Ovary (tissue), 9 donors: ENCODE measurements around the gene SLC9A3. TPM values are rescaled to one million over a fixed set of nuclear protein-coding genes. Genes with fewer than 3 reads are reported as not detected.

Experiments
- DNase-seq, 5 donors: peaks; one replicate each; pipeline ENCODE4 v3.0.0-alpha.2; 2019 to 2020
- H3K27ac ChIP-seq, 2 donors: fragments of 200-600 bp; one replicate each; pipeline versions ENCODE4 v1.5.1 to v1.8.0; 2019 to 2022
- H3K27me3 ChIP-seq: fragments of 200-600 bp; one replicate; pipeline ENCODE4 v1.8.0; 2022
- H3K36me3 ChIP-seq: fragments of 200-600 bp; sonication (generic); one replicate; pipeline ENCODE4 v1.5.1; 2019
- H3K4me1 ChIP-seq: one replicate; pipeline ENCODE4 v1.8.1; 2013; ENCODE audit warnings: mild to moderate bottlenecking, moderate library complexity; ENCODE audit not compliant: insufficient read depth
- H3K4me3 ChIP-seq: fragments of 200-600 bp; sonication (generic); one replicate; pipeline ENCODE4 v1.5.1; 2017
- H3K9me3 ChIP-seq, 2 donors: fragments of 200-600 bp in 1 of 2; sonication (generic) in 1 of 2; one replicate each; pipeline versions ENCODE4 v1.5.1 to v1.8.1; 2013 to 2019; ENCODE audit warnings: mild to moderate bottlenecking in 1 of 2, moderate library complexity in 1 of 2
- CTCF ChIP-seq, 3 donors: fragments of 450-650 bp in 2 of 3; fragments of 200-600 bp in 1 of 3; IDR thresholded peaks; one replicate each; pipeline versions ENCODE4 v1.5.1 to v1.8.0; 2016 to 2022; ENCODE audit warnings: antibody characterized with exemption in 3 of 3, mild to moderate bottlenecking in 1 of 3
- EP300 ChIP-seq: sonication (generic); formaldehyde crosslinking; IDR thresholded peaks from one replicate; pipeline ENCODE4 v1.6.1; 2017; ENCODE audit warnings: antibody characterized with exemption
- POLR2A ChIP-seq: fragments of 450-650 bp; IDR thresholded peaks from one replicate; pipeline ENCODE4 v1.6.1; 2017; ENCODE audit warnings: antibody characterized with exemption, mild to moderate bottlenecking, moderate library complexity
- WGBS, 3 donors: extraction: QIAGEN DNeasy Blood & Tissue Kit in 1 of 3; methylation state at CpG; one replicate each; pipeline versions ENCODE4 v1.1.5 to v1.1.7; 2013 to 2017; 5-methylcytosine and 5-hydroxymethylcytosine counted together
- intact Hi-C, 4 donors: fragments of 100-400 bp; cut with DNase I; formaldehyde crosslinking; loops; one replicate each; pipeline versions ENCODE4 v1.11.0 to v1.15.1; 2022 to 2023
- polyA plus RNA-seq, 2 donors: library from polyadenylated mRNA; stranded (reverse); fragments of 200-250 nt in 1 of 2; fragments of 350-450 nt in 1 of 2; fragmentation: Illumina TruSeq in 1 of 2; extraction: RNeasy Lipid Tissue Mini Kit (QIAGEN cat#74804) in 1 of 2; gene quantifications; one replicate each; pipeline ENCODE4 v1.2.3, GENCODE V29; 2013 to 2014
- total RNA-seq, 7 donors: library from RNA; depleted of rRNA in 2 of 7; stranded (reverse); fragments of >200 nt in 2 of 7; fragmentation: NEBNext Ultra II Directional in 3 of 7; extraction: Animal tissue kit (Norgen Biotek cat#: 25700) in 3 of 7; gene quantifications; one replicate each; pipeline versions ENCODE4 v1.1.0 to v1.2.4, GENCODE V29; 2016 to 2023
- donor health status: DM: no; HTN: no; CAD: no; lungs with moderate emphysema.
- donor health status: DM: no; HTN: no; CAD: no.
- donor health status: Bipolar disorder and iron deficiency.
- donor health status: DM: yes; HTN: yes; CAD: no.
- donor health status: DM: no; HTN: no; CAD: no.
- donor health status: DM: yes; HTN: yes; CAD: no.

Gene SLC9A3
- total and polyA plus RNA-seq, 9 donors: 1.2 to 3.6 (median 1.9) TPM

GRCh38 chr5:449151-449550 is 75.1 kb downstream of the SLC9A3 start:
- H3K9me3 ChIP-seq: peaks cover 0 to 3% of the 10 kb centered on the region in 2 donors
- intact Hi-C loops: loop anchor here in 1 of 4 donors (10.0 kb wide), 1 partner anchor 134 kb away; no protein-coding TSS in a partner anchor
- H3K36me3 ChIP-seq: no peaks in the 10 kb centered on the region
- no peaks in the 10 kb centered on the region for H3K27me3 ChIP-seq
- no peak overlapping the region for H3K4me3 ChIP-seq
- H3K4me1 ChIP-seq: peaks cover 1% of the 10 kb centered on the region
- TF ChIP-seq POLR2A (no peak), CTCF (IDR thresholded peaks at IDR 0.05) (no peak), EP300 (no peak)
- DNase-seq: no peak
- H3K27ac ChIP-seq: no peak overlapping the region
- 93 to 96% (median 94%) methylated on average over 5 of the region's 5 CpGs for WGBS, 3 donors

DNA sequence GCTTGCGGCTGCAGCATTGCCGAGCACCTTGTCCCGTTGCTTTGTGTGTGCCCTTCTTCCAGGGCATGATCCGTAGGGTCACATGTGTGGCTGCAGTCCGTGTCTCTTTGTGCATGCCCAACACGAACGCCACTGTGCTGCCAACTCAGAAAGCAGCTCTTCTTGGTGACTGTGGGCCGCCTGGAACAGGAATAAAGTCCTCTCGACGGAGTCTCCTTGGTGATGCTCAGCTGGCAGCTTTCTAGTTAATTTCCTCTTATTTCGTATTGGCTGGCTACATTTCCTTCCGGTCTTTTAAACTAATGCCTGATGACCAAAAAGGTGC is 75.5 kb downstream of the SLC9A3 start:
- H3K27me3 ChIP-seq: no peaks in the 10 kb centered on the region
- H3K4me1 ChIP-seq: peaks cover 6% of the 10 kb centered on the region
- no peak overlapping the region for H3K27ac ChIP-seq
- DNase-seq: no peak
- 87 to 93% (median 90%) methylated on average over 12 of the region's 12 CpGs for WGBS, 3 donors
- intact Hi-C loops: loop anchor here in 1 of 4 donors (10.0 kb wide), 1 partner anchor 134 kb away; no protein-coding TSS in a partner anchor
- peaks cover 0 to 3% of the 10 kb centered on the region in 2 donors for H3K9me3 ChIP-seq
- no peak overlapping the region for H3K4me3 ChIP-seq
- TF ChIP-seq POLR2A: no peak
- no peak for TF ChIP-seq EP300
- no peak for TF ChIP-seq CTCF (IDR thresholded peaks at IDR 0.05)
- H3K36me3 ChIP-seq: no peaks in the 10 kb centered on the region

GRCh38 chr5:448061-448765 is 76.0 kb downstream of the SLC9A3 start:
- H3K27me3 ChIP-seq: no peaks in the 10 kb centered on the region
- H3K27ac ChIP-seq: no peak overlapping the region
- TF ChIP-seq POLR2A: no peak
- TF ChIP-seq EP300: no peak
- WGBS, 3 donors: 82 to 89% (median 86%) methylated on average over 21 of the region's 21 CpGs
- H3K36me3 ChIP-seq: no peaks in the 10 kb centered on the region
- intact Hi-C loops: loop anchor here in 1 of 4 donors (10.0 kb wide), 1 partner anchor 133 kb away; no protein-coding TSS in a partner anchor
- peaks cover 0 to 3% of the 10 kb centered on the region in 2 donors for H3K9me3 ChIP-seq
- H3K4me3 ChIP-seq: no peak overlapping the region
- peaks cover 8% of the 10 kb centered on the region for H3K4me1 ChIP-seq
- peak in 2 of 5 donors; percentile 16 to 18 for DNase-seq

- WGBS, 3 donors: 86 to 93% (median 93%) methylated on average over 21 of the region's 21 CpGs
- H3K4me3 ChIP-seq: no peak overlapping the region
- intact Hi-C loops: loop anchor here in 1 of 4 donors (10.0 kb wide), 1 partner anchor 133 kb away; no protein-coding TSS in a partner anchor
- peaks cover 0 to 3% of the 10 kb centered on the region in 2 donors for H3K9me3 ChIP-seq
- peaks cover 8% of the 10 kb centered on the region for H3K4me1 ChIP-seq
- TF ChIP-seq CTCF (IDR thresholded peaks at IDR 0.05) (no peak), EP300 (no peak), POLR2A (no peak)
- no peaks in the 10 kb centered on the region for H3K36me3 ChIP-seq
- DNase-seq: peak in 2 of 5 donors; percentile 13 to 14
- H3K27ac ChIP-seq: no peak overlapping the region
- no peaks in the 10 kb centered on the region for H3K27me3 ChIP-seq
Measured at GRCh38 chr5:447501-447900, 76.7 kb downstream of the SLC9A3 start.

GRCh38 chr5:446883-447263 is 77.4 kb downstream of the SLC9A3 start:
- peak in 1 of 5 donors; percentile 10 for DNase-seq
- no peaks in the 10 kb centered on the region for H3K36me3 ChIP-seq
- peaks cover 0 to 3% of the 10 kb centered on the region in 2 donors for H3K9me3 ChIP-seq
- H3K27ac ChIP-seq: no peak overlapping the region
- H3K4me1 ChIP-seq: peaks cover 14% of the 10 kb centered on the region
- H3K4me3 ChIP-seq: no peak overlapping the region
- TF ChIP-seq CTCF (IDR thresholded peaks at IDR 0.05) (no peak), POLR2A (no peak), EP300 (no peak)
- no peaks in the 10 kb centered on the region for H3K27me3 ChIP-seq
- WGBS, 3 donors: 44 to 58% (median 57%) methylated on average over 7 of the region's 7 CpGs
- intact Hi-C loops: loop anchor here in 1 of 4 donors (10.0 kb wide), 1 partner anchor 132 kb away; no protein-coding TSS in a partner anchor
